AG04449 (cell line): ENCODE data around the gene TMCC1.
"Not testable (repeated sequence)": the region's sequence is repeated elsewhere in the genome, so short reads cannot be mapped to it uniquely, and the experiment has no call there.

Experiments
- CTCF ChIA-PET: fragments of 350-600 bp; formaldehyde crosslinking; extraction: SDS; loops from one replicate; lab custom pipeline; 2021; ENCODE audit warnings: antibody characterized with exemption; lab: Yijun Ruan, JAX
- POLR2A ChIA-PET: fragments of 400-600, 350-600 bp; formaldehyde crosslinking; extraction: SDS; loops from one replicate; lab custom pipeline; 2020; ENCODE audit warnings: antibody characterized with exemption, inconsistent platforms; lab: Yijun Ruan, JAX
- DNase-seq: peaks from one replicate; pipeline ENCODE4 v3.0.0-alpha.2; 2010; ENCODE audit warnings: low read depth, low spot score
- H3K4me3 ChIP-seq: 2 replicates; pipeline ENCODE4 v1.5.1; 2011; ENCODE audit warnings: low read depth, mild to moderate bottlenecking, control low read depth, low read length
- TF ChIP-seq, protein P1 (sequence below): IDR thresholded peaks from one replicate; pipeline ENCODE4 v1.5.1; 2011; ENCODE audit warnings: mild to moderate bottlenecking, moderate library complexity, low read length, control low read depth, inconsistent platforms; ENCODE audit not compliant: insufficient read depth; ENCODE audit errors: missing control alignments

The TMCC1 gene

DNA sequence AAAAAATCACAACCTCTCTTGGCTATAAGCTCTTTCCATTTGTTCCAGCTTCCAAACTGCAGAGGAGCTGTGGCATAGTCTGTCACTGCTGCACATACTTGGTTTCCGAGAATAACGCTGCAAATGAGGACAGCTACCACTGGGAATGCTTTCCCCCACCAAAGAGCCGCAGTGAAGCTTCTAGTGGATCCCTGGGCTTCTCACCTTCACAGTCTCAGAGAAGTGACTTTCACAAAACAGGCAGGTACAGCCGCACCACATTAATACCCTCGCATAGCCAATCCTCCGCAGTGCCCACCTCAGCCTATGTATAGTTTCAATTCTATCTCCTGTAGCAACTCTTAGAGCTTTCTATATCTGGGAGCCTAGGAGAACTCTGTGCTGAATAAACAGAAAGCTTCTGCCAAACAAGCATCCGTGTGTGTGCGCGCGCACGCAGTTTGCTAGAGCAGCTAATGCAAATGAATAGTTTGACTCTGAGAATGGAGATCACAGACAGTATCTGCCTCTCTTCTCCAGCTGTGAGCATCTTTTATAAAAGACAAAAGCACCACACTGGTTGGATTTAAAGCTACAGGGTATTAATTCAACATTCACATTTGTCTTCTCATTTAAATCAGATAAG lies 205.1 kb downstream of the TMCC1 start:
- TF ChIP-seq, protein P1, sequence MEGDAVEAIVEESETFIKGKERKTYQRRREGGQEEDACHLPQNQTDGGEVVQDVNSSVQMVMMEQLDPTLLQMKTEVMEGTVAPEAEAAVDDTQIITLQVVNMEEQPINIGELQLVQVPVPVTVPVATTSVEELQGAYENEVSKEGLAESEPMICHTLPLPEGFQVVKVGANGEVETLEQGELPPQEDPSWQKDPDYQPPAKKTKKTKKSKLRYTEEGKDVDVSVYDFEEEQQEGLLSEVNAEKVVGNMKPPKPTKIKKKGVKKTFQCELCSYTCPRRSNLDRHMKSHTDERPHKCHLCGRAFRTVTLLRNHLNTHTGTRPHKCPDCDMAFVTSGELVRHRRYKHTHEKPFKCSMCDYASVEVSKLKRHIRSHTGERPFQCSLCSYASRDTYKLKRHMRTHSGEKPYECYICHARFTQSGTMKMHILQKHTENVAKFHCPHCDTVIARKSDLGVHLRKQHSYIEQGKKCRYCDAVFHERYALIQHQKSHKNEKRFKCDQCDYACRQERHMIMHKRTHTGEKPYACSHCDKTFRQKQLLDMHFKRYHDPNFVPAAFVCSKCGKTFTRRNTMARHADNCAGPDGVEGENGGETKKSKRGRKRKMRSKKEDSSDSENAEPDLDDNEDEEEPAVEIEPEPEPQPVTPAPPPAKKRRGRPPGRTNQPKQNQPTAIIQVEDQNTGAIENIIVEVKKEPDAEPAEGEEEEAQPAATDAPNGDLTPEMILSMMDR, result no peak
- CTCF ChIA-PET, result no interaction called here
- peak overlapping the region; percentile 26 for H3K4me3 ChIP-seq
- peak; percentile 3 for DNase-seq
- POLR2A ChIA-PET, result no interaction called here

DNA sequence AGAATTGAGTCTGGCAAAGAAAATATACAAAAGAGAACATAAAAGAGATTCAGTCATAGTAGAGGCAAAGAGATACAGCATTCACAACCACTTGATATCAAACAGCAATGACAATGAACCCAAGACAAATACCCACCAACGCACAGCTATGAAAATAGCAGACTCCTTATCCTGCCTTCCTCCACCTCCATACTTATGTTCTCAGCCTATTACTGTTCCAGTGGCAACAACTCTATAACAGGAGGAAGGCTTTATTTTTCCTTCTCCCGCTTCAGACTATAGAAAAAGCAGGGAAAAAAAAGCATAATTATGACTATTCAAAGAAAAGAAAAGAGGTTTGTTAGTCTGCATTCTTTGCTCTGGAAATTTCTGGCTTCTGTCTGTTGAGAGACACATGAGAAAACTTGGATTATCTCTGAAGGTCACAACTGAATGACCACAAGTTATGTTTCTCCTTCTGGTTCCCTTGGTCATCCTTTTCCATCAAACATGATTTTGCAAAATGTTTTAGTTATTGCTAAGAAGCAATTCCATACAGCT lies 205.9 kb downstream of the TMCC1 start:
- ChIA-PET POLR2A (interaction anchor here (0.6 kb wide), 1 partner anchor 288 kb away, joined by 3 read pairs; no protein-coding TSS in a partner anchor), CTCF (no interaction called here)
- no peak for DNase-seq
- H3K4me3 ChIP-seq, result no peak overlapping the region
- TF ChIP-seq, protein P1, result no peak

DNA sequence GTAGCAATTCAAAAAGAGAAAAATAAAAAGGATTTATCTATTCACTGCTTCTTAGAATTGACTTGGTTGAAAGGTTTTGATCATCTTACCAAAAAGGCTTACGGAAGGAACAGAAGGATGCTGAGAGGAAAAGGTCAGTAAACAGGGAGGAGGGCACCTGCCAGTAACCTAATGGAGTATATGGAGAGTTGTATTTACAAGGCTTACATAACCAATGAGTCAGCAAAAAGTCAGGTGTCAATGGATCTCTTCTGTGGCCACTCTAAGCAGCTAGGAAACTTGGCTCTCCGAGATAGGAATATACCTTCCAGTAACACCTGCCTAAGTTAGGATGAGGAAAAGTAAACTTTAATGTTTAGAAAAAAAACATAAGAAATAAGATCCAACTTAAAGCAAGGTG lies 206.6 kb downstream of the TMCC1 start:
- CTCF ChIA-PET, result no interaction called here
- POLR2A ChIA-PET, result interaction anchor here (0.6 kb wide), 1 partner anchor 287 kb away, joined by 3 read pairs; no protein-coding TSS in a partner anchor
- TF ChIP-seq, protein P1, result no peak
- no peak for DNase-seq
- no peak overlapping the region for H3K4me3 ChIP-seq

DNA sequence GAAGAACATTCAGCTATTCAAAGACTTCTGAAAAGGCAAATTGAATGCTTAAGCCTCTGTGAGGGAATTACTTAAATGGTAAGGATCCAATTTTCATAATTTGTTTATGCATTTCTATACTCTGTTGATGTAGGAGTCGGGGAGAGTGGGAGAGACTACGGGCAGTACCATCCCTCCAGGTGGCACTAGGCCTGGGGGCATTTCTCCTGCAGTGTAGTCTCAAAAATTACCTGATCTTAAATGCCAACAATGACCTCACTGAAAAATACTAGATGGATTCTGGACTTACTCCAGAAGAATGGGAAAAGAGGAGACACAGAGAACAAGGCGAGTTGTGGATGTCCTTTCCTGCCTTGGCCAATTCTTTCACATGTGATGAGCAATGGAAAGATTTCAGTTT lies 209.2 kb downstream of the TMCC1 start:
- DNase-seq, result no peak
- TF ChIP-seq, protein P1, result no peak
- CTCF ChIA-PET, result no interaction called here
- no peak overlapping the region for H3K4me3 ChIP-seq
- POLR2A ChIA-PET, result no interaction called here

DNA sequence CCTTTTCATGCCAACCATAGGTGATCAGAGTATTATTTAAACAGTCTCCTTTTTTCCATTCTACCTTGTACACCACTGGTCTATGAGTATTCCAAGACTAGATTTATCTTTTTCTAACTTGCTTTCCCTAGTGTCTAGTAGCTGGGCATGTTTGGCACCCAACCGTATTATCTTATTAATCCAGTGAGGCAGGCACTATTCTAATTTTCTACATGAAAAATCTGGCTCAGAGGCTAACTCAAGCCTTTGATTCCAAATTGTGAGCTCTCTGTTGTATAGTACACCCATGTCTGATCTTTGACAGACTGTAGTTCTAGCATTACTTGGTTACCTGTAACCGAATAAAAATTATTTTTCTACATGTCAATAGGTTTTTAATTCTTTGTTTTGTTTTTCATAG lies 210.3 kb downstream of the TMCC1 start:
- no peak for DNase-seq
- TF ChIP-seq, protein P1, result no peak
- CTCF ChIA-PET, result interaction anchor here (0.9 kb wide), 2 partner anchors 16 to 251 kb away, joined by 3 to 4 read pairs; no protein-coding TSS in a partner anchor
- POLR2A ChIA-PET, result no interaction called here
- H3K4me3 ChIP-seq, result no peak overlapping the region

DNA sequence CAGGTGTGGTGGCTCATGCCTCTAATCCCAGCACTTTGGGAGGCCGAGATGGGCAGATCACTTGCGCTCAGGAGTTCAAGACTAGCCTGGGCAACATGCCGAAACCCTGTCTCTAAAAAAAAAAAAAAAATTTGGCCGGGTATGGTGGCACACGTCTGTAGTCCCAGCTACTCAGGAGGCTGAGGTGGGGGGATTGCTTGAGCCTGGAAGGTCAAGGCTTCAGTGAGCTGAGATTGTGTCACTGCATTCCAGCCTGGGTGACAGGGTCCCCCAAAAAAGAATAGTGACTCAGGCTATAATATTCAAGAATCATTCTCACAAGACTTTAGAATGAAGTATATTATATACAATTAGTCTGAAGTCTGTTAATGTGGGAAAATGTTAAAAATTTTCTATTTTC lies 216.5 kb downstream of the TMCC1 start:
- POLR2A ChIA-PET, result no interaction called here
- CTCF ChIA-PET, result no interaction called here
- no peak overlapping the region for H3K4me3 ChIP-seq
- DNase-seq, result no peak
- TF ChIP-seq, protein P1, result no peak

DNA sequence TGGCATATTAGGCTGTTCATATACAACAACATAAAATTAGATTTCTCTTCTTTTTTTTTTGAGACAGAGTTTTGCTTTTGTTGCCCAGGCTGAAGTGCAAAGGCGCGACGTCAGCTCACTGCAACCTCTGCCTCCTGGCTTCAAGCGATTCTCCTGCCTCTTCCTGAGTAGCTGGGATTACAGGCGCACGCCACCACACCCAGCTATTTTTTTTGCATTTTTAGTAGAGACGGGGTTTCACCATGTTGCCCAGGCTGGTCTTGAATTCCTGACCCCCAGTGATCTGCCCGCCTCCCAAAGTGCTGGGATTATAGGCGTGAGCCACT lies 218.8 kb downstream of the TMCC1 start:
- DNase-seq, POLR2A ChIA-PET, H3K4me3 ChIP-seq: not testable (repeated sequence)
- CTCF ChIA-PET, result interaction anchor here (0.6 kb wide), 1 partner anchor 94 kb away, joined by 3 read pairs; no protein-coding TSS in a partner anchor
